ENCODE data around the gene OR10A3. TPM values are rescaled to one million over a fixed set of nuclear protein-coding genes. Genes with fewer than 3 reads are reported as not detected.

Gene OR10A3
- total and polyA plus RNA-seq, 2 donors from 2014 or later, result not detected

- no peak overlapping the region for H3K4me3 ChIP-seq (ENCODE audit: low read length in 3 of 3)
- H3K4me1 ChIP-seq (ENCODE audit: control insufficient read depth in 2 of 3, insufficient read depth in 2 of 3, low read depth in 1 of 3, low read length in 3 of 3), result no peaks in the 10 kb centered on the region
- intact Hi-C loops (cut with DNase I), result no loop called here
- no peaks in the 10 kb centered on the region for H3K36me3 ChIP-seq (ENCODE audit: control insufficient read depth in 2 of 3, insufficient read depth in 3 of 3, low read length in 3 of 3)
- H3K27me3 ChIP-seq (ENCODE audit: control insufficient read depth, insufficient read depth, low read length), result no peaks in the 10 kb centered on the region
- no peak for TF ChIP-seq CTCF (IDR thresholded peaks at IDR 0.05; ENCODE audit: borderline replicate concordance, extremely low read depth, insufficient read depth)
- H3K9me3 ChIP-seq (ENCODE audit: control insufficient read depth in 2 of 3, insufficient read depth in 1 of 3, low read length in 3 of 3), result no peaks in the 10 kb centered on the region
- no peak for DNase-seq
- H3K27ac ChIP-seq (ENCODE audit: low read depth in 2 of 2, low read length in 2 of 2), result no peak overlapping the region
- FAIRE-seq, result no peak
- no peak overlapping the region for H3K9ac ChIP-seq (ENCODE audit: low read length in 3 of 3)
Measured at GRCh38 chr11:7924536-7924935, 17.0 kb downstream of the OR10A3 start.

GRCh38 chr11:7918141-7918540 lies 23.4 kb downstream of the OR10A3 start:
- no peak for FAIRE-seq

GRCh38 chr11:7911011-7911410 lies 30.5 kb downstream of the OR10A3 start:
- no peak overlapping the region for H3K9ac ChIP-seq (ENCODE audit: low read length in 3 of 3)
- intact Hi-C loops (cut with DNase I), result no loop called here

More at GRCh38 chr11:7918141-7918540, 23.4 kb downstream of the OR10A3 start:
- no peaks in the 10 kb centered on the region for H3K4me1 ChIP-seq (ENCODE audit: control insufficient read depth in 2 of 3, insufficient read depth in 2 of 3, low read depth in 1 of 3, low read length in 3 of 3)
- no peaks in the 10 kb centered on the region for H3K36me3 ChIP-seq (ENCODE audit: control insufficient read depth in 2 of 3, insufficient read depth in 3 of 3, low read length in 3 of 3)
- TF ChIP-seq CTCF (IDR thresholded peaks at IDR 0.05; ENCODE audit: borderline replicate concordance, extremely low read depth, insufficient read depth), result no peak
- no peaks in the 10 kb centered on the region for H3K27me3 ChIP-seq (ENCODE audit: control insufficient read depth, insufficient read depth, low read length)
- intact Hi-C loops (cut with DNase I), result no loop called here
- no peak overlapping the region for H3K9ac ChIP-seq (ENCODE audit: low read length in 3 of 3)
- H3K9me3 ChIP-seq (ENCODE audit: control insufficient read depth in 2 of 3, insufficient read depth in 1 of 3, low read length in 3 of 3), result no peaks in the 10 kb centered on the region
- no peak overlapping the region for H3K27ac ChIP-seq (ENCODE audit: low read depth in 2 of 2, low read length in 2 of 2)
- DNase-seq, result no peak
- no peak overlapping the region for H3K4me3 ChIP-seq (ENCODE audit: low read length in 3 of 3)

More at GRCh38 chr11:7911011-7911410, 30.5 kb downstream of the OR10A3 start:
- Histone ChIP-seq H3K4me3 (ENCODE audit: low read length in 3 of 3) (no peak overlapping the region), H3K36me3 (ENCODE audit: control insufficient read depth in 2 of 3, insufficient read depth in 3 of 3, low read length in 3 of 3) (no peaks in the 10 kb centered on the region), H3K27me3 (ENCODE audit: control insufficient read depth, insufficient read depth, low read length) (no peaks in the 10 kb centered on the region), H3K9me3 (ENCODE audit: control insufficient read depth in 2 of 3, insufficient read depth in 1 of 3, low read length in 3 of 3) (no peaks in the 10 kb centered on the region), H3K27ac (ENCODE audit: low read depth in 2 of 2, low read length in 2 of 2) (no peak overlapping the region), H3K4me1 (ENCODE audit: control insufficient read depth in 2 of 3, insufficient read depth in 2 of 3, low read depth in 1 of 3, low read length in 3 of 3) (no peaks in the 10 kb centered on the region)
- no peak for FAIRE-seq
- no peak for TF ChIP-seq CTCF (IDR thresholded peaks at IDR 0.05; ENCODE audit: borderline replicate concordance, extremely low read depth, insufficient read depth)
- no peak for DNase-seq

Measured in kidney (tissue), 14 donors.